IPS-NIHi11 (cell line): Measurements from ENCODE around the gene PRKG1.
A peak's percentile ranks its signal among the peaks of the same experiment; 100 is the strongest.
"Not testable (repeated sequence)": the region's sequence is repeated elsewhere in the genome, so short reads cannot be mapped to it uniquely, and the experiment has no call there.

Source experiments
- DNase-seq: peaks from one replicate; pipeline ENCODE4 v3.0.0; 2012; ENCODE audit warnings: mixed read lengths, low spot score

Gene PRKG1

GRCh38 chr10:51700228-51700817 is 626.0 kb downstream of the PRKG1 start:
- peak; percentile 14 for DNase-seq

- DNase-seq = no peak
These were observed 631.5 kb downstream of the PRKG1 start for GRCh38 chr10:51705774-51706173.

DNA sequence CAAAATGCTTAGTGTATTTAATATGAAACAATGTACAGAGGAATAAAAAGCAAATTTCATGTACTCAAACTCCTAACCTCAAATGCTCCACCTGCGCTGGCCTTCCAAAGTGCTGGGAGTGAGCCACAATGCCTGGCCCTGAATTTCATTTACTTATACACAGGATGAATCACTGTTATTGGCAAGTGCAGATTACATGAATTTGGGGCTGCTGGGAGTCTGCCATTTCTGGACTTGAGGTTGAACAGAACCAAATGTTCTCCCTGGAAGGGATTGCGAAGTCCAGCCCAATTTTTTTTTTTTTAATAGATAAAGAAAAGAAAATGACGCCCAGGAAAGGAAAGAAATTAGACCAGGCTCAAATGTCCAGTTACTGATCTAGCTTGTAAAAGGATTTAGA is 631.9 kb downstream of the PRKG1 start:
- no peak for DNase-seq

GRCh38 chr10:51707392-51707791 is 633.1 kb downstream of the PRKG1 start:
- DNase-seq = no peak

GRCh38 chr10:51707821-51708424 is 633.6 kb downstream of the PRKG1 start:
- DNase-seq = no peak

GRCh38 chr10:51708609-51709008 is 634.3 kb downstream of the PRKG1 start:
- no peak for DNase-seq

GRCh38 chr10:51709324-51709972 is 635.2 kb downstream of the PRKG1 start:
- peak; percentile 10 for DNase-seq

DNA sequence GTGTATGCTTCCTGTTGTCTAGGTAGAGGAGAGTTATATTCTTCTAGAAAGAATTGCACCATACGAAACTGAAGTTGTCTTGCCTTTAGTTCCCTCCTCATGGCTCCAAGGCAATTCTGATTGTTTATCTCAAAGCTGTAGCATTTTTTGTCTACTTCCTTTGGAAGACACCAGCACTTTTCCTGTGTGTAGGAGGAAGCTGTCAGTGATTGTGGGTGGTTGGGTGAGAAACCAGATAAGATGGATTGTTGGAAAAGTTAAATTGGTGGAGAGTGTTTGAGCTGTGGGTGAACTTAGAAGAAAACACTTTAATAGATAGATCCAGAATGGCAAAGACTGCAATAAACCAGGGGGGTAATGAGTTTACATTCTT is 637.2 kb downstream of the PRKG1 start:
- no peak for DNase-seq

DNA sequence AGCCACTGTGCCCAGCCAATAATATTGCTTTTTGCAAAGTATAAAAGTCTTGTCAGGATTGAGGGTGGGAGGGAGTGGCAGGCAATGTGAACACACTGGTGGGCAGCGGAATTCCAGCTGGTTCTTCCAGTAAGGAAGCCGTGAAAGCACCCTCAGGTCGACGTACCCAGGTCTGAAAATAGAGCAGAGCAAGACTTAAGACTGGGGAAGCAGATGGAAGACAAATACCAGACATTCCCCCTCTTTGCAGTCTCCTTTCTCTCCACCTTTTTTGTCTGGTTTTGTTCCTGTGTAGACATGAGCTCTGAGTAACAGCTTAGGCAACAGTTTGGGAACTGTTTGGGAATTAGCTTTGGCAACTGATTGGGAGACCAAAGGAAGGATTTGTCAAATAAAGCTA is 642.7 kb downstream of the PRKG1 start:
- DNase-seq = no peak

DNA sequence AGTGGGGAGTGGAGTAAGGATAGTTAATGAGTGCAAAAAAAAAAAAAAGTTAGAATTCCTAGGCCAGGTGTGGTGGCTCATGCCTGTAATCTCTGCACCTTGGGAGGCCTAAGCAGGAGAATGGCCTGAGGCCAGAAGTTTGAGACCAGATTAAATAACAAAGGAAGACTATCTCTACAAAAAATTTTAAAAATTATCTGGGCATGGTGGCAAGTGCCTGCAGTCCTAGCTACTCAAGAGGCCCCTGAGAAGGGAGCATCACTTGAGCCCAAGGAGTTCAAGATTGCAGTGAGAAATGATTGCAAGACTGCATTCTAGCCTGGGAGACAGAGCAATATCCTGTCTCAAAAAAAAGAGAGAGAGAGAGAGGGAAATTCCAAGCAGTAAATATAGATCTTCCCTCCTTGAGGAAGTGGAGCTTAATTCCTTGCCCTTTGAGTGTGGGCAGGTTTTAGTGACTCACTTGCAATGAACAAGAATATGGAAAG is 644.6 kb downstream of the PRKG1 start:
- no peak for DNase-seq

DNA sequence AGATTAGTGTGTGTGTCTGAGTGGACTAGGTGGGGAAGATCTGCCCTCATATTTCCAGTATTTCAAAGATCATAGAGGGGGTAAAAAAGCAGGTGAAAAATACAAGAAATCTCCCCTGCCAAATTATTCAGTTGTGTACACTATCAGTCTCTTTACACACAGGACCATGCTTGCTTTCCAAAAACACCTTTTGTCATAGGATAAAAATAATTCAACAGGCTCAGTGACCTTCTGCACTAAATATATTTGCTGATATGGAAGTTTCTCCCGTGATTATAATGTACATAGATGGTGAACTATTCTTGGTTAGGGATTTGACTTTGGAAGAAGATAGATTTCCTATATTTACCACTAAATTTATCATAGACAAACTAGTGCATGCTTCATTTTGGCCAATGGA is 649.8 kb downstream of the PRKG1 start:
- no peak for DNase-seq

- no peak for DNase-seq
These were observed 655.7 kb downstream of the PRKG1 start for GRCh38 chr10:51729822-51730555.

DNA sequence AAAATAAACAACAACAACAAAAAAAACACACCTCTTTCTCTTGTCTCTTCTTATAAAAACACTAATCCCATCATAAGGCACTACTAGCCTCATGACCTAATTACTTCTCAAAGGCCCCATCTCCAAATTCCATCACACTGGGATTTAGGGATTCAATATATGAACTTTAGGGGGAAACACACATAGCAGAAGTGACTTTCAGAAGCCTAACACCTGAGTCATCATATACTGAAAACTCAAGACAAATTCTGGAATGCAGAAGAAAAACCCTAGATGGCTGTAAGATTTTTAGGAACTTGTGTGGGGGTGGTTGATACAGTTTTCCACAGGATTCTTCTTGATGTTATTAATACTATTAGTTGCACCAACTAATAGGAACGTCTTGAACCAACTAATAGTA is 658.8 kb downstream of the PRKG1 start:
- DNase-seq = no peak

DNA sequence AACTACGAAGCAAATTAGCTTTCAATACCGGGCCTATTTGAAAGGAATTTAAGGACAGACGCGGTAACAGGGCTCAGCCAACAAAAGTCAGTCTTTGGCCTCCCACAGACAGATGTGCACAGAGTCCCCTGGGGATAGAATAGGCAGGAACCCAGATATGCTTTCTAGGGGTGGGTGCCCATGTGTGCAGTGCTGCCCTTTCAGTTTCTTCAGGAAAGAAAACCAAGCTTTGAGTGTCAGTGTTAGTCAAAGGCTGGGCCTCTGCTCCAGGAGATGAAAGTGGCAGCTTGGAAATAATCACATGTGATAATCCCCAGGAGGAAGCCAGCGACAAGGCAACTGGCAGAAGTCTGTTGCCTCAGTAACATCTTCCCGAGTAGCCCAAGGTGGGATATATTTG is 668.9 kb downstream of the PRKG1 start:
- DNase-seq = no peak

- DNase-seq = no peak
These were observed 670.1 kb downstream of the PRKG1 start for GRCh38 chr10:51744235-51745000.

- DNase-seq = no peak
These were observed 671.1 kb downstream of the PRKG1 start for GRCh38 chr10:51745397-51745796.

- DNase-seq = no peak
These were observed 672.9 kb downstream of the PRKG1 start for GRCh38 chr10:51747216-51747615.

DNA sequence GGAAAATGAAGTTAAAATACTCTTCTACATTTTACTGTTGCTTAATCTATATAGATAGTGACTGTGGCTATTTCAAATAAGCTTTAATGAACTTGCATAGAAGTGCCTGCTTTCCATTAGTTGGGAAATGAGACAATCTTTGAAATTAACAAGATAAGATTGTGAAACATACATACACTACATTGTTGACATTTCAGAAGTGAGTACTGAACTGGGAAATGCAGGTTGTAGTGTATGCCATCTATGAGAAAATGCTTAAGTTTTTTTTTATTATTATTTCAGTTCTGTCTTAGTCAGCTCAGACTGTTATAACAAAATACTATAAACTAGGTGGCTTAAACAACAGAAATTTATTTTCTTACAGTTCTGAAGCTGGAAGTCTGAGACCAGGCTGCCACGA is 674.7 kb downstream of the PRKG1 start:
- no peak for DNase-seq

DNA sequence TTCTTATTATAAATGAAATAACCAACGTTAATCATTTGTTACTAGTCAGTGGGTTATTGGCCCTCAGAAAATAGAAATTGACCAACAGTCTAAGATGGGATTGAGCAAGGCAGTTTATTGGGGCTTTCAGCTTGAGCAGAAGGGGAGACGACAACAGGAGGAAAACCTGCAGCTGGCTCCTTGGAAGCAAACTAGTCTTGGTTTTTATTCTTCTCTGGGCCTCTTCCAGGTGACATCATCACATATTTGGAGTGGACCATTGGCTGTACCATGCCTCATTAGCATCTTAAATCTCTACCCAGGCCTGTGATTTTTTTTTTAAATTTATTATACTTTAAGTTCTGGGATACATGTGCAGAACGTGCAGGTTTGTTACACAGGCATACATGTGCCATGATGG is 684.1 kb downstream of the PRKG1 start:
- DNase-seq = no peak

DNA sequence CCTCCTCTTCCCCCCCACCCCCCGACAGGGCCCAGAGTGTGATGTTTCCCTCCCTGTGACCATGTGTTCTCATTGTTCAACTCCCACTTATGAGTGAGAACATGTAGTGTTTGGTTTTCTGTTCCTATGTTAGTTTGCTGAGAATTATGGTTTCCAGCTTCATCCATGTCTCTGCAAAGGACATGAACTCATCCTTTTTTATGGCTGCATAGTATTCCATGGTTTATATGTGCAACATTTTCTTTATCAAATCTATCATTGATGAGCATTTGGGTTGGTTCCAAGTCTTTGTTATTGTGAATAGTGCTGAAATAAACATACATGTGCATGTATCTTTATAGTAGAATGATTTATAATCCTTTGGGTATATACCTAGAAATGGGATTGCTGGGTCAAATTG is 684.6 kb downstream of the PRKG1 start:
- DNase-seq = not testable (repeated sequence)

DNA sequence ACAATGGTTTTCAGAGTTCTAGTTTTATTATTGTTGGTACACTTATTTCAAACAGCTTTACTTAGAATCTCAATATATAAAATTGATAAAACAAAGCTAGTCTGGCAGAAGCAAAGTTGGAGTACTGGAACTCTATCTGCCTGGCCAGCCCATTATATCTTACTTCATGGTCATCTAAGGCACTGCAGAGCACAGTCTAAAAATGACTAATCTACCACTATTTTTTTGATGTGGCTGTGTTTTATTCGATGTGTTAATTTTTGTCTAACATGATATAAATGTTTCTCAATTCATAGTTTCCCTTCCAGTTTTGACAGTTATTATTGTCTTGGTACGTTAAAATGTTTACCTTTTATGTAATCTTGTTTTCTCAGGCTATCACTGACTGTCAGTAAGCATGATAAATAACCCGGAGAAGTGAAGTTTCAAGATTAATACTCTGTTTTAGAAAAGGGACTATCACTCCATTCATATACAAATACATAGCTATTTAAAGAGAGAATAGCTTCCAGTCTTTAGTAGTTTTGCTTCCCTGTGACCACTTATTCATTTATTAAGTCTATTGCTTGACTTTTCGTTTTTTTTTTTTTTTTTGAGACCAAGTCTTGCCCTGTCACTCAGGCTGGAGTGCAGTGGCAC is 685.7 kb downstream of the PRKG1 start:
- DNase-seq = no peak
